ENCODE measurements around the gene CNGA4. TPM values are rescaled to one million over a fixed set of nuclear protein-coding genes. Genes with fewer than 3 reads are reported as not detected.
"Not testable (repeated sequence)": the region's sequence is repeated elsewhere in the genome, so short reads cannot be mapped to it uniquely, and the experiment has no call there.

Gene CNGA4
- polyA plus RNA-seq, 3 donors: 0.13 to 0.56 (median 0.18) TPM

DNA sequence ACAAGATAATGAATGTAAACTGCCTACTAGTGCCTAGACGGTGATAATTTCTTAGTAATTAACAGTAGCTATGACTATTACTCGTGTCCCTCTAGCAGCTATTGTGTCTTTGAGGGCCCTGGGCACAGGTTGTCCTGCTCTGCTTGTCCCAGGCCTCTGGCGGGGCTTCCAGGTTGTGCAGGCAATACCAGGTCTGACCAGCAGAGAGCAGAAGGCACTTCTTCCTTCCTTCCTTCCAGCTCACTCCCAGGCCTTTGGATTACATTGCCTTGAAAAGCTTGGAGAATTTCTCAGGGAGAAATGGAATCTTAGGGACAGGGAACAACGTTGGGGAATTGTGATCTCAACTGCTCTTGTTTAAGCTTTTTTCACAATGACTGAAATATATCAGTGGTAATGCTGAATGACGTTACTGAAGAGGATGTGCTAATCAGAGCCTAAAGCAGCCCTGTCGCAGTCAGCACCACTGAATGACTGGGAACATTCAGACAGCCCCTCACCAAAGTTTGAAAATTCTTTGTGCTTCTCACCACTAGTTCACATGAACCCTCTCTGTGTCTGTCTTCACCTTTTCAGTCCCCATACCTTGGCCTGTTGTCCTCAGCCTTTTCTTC lies 12.3 kb downstream of the CNGA4 start:
- 43 to 69% (median 52%) methylated on average over 6 of the region's 6 CpGs for WGBS, 3 donors
- H3K27ac ChIP-seq (ENCODE audit: low read depth, low read length): no peak overlapping the region

DNA sequence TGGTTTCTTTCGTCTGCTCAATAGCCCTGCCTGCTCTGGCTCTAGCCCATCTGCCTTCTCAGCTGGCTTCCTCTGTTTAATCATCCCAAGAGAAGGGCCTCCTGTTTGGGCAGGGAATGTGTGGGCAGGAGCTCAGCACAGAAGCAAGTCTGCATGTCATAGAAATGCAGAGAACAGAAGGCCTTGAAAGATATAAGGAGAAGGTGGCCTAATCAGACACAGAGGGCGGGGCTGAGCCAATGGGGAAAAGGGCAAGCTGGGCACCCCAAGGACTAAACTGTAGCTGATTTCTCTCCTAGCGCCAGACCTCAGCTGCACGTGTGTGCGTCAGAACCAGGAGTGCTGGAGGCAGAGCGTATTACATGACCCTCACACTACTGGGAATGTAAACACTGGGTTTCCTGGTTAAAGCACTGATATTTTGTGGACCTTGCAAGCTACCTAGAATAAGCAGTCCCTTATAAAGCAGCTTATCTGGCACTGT lies 13.1 kb downstream of the CNGA4 start:
- H3K27ac ChIP-seq (ENCODE audit: low read depth, low read length): no peak overlapping the region
- 42 to 85% (median 85%) methylated on average over 6 of the region's 6 CpGs for WGBS, 3 donors

DNA sequence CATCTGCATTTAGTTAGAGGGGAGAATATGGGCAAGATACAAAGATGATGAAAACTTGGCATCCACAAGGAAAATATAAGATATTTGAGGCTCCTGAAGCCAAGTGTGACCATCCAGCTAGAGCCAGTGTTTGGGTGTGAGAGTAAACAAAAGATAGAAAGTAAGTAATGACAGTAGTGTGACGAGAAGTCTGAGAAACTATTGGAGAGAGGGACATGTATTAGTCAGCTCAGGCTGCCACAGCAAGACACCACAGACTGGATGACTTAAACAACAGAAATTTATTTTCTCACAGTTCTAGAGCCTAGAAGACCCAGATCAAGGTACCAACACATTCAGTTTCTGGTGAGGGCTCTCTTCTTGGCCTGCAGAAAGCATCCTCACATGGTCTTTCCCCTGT lies 14.3 kb downstream of the CNGA4 start:
- 29 to 92% (median 91%) methylated on average over 1 of the region's 1 CpG for WGBS, 3 donors
- no peak overlapping the region for H3K27ac ChIP-seq (ENCODE audit: low read depth, low read length)

DNA sequence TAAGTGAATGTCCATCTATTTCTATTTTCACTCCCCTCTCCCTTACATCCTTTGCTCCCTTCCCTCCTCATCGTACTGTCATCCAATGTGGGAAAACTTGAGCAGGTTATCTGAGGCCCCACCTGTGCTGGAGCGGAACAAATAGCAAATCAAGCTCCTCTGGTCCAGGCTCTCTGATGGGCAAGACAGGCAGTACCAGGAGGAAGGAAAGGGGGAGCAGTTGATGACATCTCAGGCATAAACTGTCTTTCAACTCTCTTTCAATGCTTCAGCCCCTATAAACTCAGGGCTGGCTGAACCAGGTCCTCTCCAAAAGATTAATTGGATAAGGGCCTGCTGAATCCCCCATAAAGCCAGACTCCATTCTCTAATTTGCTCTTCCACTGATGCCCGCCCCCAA lies 19.3 kb downstream of the CNGA4 start:
- no peak overlapping the region for H3K27ac ChIP-seq (ENCODE audit: low read depth, low read length)
- WGBS, 3 donors: 70 to 84% (median 79%) methylated on average over 3 of the region's 3 CpGs

DNA sequence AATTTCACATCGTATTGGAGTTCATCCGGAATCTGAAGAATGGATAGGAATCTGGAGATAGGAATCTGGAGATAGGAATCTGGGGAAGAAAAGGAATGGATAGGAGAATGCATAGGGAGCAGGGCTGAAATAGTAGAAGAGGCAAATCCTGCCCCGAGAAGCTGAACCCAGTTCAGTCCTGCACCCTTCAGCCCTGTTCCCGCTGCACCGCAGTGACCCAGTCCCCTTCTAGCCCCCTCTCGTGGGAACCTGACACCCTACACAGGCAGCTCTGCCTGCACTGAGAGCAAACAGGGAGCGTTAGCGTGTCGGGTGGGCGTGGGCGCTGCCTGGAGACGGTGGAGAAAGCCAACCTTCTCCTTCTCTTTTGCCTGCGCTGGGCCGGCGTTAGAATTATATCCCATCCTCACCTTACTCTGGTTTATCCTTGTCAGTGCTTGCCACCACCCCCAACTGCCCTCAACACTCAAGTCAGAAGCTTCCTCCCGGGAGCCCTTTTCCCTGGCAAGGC lies 19.7 kb downstream of the CNGA4 start:
- 7 to 13% (median 9%) methylated on average over 16 of the region's 16 CpGs for WGBS, 3 donors
- H3K27ac ChIP-seq (ENCODE audit: low read depth, low read length): no peak overlapping the region

DNA sequence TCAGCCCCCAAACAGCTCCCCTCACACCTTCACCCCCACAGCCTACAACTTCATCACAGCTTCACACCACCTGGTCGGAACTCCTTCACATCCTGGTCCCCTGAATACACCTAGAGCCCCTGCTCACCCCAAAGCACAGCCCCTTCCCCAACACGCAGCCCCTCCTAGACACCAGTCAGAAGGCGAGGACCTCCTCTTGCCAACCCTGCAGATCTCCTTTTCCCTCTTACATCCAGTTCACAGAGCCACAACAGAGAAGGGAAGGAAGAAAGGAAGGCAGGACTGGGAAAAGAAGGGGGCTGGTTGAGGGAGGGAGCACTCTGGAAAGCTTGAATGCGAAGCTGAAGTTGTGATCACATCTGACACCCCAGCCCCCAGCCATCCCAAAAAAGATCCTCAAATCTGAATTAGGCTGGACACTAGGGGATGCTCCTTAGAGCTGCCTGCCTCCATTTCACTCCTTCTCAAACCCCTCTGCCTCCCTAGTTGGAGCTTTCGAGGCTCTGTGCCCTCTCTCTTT lies 21.4 kb downstream of the CNGA4 start:
- WGBS, 3 donors: 26 to 62% (median 52%) methylated on average over 5 of the region's 5 CpGs
- no peak overlapping the region for H3K27ac ChIP-seq (ENCODE audit: low read depth, low read length)

DNA sequence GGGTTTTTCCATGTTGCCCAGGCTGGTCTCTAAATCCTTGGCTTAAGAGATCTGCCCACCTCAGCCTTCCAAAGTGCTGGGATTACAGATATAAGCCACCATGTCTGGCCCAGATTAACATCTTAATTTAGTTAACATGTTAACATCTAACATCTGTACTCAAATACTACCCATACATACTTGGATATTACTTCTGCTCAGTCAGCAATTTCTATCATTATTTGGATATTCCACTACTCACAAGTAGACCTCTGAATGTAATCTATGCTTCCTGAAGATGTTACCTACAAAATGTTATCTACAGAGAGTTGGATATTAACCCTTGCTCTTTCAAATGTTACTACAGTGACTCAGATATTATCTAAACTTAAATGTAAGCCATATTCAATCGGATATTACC lies 24.8 kb downstream of the CNGA4 start:
- no peak overlapping the region for H3K27ac ChIP-seq (ENCODE audit: low read depth, low read length)
- WGBS, 3 donors: 95 to 97% (median 97%) methylated on average over 1 of the region's 1 CpG

DNA sequence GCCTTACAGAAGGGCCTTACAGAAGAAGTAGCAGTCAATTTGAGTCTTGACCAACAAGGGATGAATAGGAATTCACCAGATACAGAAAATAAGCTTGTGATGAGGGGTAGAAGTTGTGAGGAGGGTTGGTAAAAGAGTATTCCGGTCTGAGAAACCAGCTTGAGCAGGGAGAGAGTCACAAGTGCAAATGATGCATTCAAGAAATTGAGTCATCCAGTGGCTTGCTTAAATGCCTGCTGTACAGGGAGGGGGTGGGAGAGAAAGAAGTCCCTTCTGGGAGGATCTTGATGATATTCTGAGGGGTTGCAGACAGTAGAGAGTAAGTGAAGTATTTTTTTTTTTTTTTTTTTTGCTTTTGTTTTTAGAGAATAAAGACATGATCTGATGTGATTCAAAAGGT lies 29.9 kb downstream of the CNGA4 start:
- WGBS, 3 donors: 70 to 81% (median 75%) methylated on average over 1 of the region's 1 CpG
- no peak overlapping the region for H3K27ac ChIP-seq (ENCODE audit: low read depth, low read length)

DNA sequence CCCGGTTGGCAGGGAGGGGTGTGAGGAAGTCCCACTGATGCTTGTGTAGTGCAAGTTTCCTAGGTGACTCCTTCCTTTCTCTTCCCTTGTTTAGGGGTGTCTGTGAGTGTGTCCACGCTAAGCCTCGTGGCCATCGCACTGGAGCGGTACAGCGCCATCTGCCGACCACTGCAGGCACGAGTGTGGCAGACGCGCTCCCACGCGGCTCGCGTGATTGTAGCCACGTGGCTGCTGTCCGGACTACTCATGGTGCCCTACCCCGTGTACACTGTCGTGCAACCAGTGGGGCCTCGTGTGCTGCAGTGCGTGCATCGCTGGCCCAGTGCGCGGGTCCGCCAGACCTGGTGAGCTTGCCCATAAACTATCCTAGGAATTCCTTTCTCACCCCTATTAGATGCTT lies 31.1 kb downstream of the CNGA4 start:
- H3K27ac ChIP-seq (ENCODE audit: low read depth, low read length): no peak overlapping the region
- WGBS, 3 donors: 85 to 94% (median 85%) methylated on average over 24 of the region's 24 CpGs

DNA sequence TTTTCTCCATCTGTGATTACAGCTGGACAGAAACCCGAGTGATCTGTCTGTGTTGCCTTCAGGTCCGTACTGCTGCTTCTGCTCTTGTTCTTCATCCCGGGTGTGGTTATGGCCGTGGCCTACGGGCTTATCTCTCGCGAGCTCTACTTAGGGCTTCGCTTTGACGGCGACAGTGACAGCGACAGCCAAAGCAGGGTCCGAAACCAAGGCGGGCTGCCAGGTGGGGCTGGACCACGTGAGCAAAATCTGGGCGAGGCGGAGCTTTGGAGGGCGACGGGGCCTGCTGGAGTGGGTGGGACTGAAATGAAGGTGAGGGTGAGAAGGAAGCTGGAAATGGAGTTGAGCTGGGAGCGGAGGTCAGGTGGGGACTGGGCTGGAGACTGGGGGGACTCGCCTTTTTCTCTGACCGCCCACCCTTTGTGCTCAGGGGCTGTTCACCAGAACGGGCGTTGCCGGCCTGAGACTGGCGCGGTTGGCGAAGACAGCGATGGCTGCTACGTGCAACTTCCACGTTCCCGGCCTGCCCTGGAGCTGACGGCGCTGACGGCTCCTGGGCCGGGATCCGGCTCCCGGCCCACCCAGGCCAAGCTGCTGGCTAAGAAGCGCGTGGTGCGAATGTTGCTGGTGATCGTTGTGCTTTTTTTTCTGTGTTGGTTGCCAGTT lies 31.8 kb downstream of the CNGA4 start:
- H3K27ac ChIP-seq (ENCODE audit: low read depth, low read length): no peak overlapping the region
- 77 to 93% (median 77%) methylated on average over 41 of the region's 41 CpGs for WGBS, 3 donors

DNA sequence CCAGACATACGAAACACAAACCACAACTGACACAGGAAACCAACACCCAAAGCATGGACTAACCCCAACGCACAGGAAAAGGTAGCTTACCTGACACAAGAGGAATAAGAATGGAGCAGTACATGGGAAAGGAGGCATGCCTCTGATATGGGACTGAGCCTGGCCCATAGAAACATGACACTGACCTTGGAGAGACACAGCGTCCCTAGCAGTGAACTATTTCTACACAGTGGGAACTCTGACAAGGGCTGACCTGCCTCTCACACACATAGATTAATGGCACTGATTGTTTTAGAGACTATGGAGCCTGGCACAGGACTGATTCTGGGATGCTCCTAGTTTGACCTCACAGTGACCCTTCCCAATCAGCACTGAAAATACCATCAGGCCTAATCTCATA lies 32.7 kb downstream of the CNGA4 start:
- H3K27ac ChIP-seq (ENCODE audit: low read depth, low read length): no peak overlapping the region
- 48 to 58% (median 53%) methylated on average over 3 of the region's 3 CpGs for WGBS, 3 donors

DNA sequence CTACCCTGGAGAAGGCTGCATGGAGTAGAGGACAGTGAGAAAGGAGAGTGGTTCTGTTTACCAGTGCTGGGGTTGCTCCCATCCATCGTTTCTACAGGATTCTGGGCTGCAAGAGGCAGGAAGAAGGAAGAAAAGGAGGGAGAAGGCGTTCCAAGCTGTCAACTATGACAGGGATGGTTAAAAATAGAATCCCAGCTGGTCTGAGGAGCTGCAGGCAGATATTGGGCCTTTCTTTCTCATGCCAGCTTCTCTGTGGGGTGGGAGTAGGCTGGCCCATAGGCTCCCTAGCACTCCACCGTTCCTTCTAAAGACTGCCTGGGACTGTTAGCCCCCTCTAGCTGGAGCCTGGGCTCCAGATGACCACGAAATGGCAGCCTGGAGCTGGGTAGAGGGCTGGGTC lies 34.3 kb downstream of the CNGA4 start:
- no peak overlapping the region for H3K27ac ChIP-seq (ENCODE audit: low read depth, low read length)
- WGBS, 3 donors: 62 to 85% (median 66%) methylated on average over 4 of the region's 4 CpGs

DNA sequence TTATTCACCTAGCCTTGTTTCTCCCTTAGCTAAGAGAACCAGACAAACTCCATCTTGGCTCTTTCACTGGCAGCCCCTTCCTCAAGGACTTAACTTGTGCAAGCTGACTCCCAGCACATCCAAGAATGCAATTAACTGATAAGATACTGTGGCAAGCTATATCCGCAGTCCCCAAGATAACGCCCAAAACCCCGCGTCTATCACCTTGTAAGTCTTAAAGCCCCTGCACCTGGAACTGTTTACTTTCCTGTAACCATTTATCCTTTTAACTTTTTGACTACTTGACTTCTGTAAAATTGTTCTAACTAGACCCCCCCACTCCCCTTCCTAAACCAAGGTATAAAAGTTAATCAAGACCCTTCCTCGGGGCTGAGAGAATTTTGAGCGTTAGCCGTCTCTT lies 41.9 kb downstream of the CNGA4 start:
- not testable (repeated sequence) for H3K27ac ChIP-seq (ENCODE audit: low read depth, low read length)
- 43 to 59% (median 51%) methylated on average over 7 of the region's 7 CpGs for WGBS, 3 donors

DNA sequence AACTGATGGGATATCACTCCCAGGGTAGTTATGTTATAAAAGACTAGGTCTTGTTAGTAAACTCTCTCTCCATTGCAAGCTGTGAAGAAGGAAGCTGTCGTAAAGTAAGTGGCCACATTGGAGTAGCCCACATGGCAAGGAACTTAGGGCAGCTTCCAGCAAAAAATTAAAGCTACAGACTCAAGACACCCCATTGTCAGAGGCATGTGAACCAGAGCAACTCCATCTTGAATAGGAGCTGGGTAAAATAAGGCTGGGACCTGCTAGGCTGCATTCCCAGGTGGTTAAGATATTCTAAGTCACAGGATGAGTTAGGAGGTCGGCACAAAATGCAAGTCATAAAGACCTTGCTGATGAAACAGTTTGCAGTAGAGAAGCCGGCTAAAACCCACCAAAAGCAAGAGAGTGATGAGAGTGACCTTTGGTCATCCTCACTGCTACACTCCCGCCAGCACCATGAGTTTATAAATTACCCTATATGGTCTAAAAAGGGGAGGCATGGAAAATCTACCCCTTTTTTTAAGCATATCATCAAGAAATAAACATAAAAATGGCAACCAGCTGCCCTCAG lies 44.6 kb downstream of the CNGA4 start:
- 72 to 77% (median 75%) methylated on average over 4 of the region's 4 CpGs for WGBS, 3 donors
- no peak overlapping the region for H3K27ac ChIP-seq (ENCODE audit: low read depth, low read length)

DNA sequence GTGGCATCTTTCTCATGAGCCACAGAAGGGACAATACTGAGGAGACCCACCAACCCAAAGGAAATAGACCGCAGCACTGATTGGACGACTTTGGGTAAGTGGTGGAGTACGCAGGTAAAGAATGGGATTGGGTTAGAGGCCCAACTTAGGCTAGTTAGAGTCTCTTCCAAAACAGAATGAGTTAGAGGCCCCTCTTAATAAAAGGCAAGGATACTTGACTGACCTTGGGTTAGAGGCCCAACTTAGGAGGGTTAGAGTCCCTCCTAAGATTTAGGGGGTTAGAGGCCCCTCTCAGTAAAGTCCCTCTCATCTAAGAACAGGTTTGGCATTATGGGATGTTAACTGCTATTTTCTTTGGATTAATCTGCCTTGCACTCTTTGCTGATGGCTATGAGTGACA lies 45.4 kb downstream of the CNGA4 start:
- WGBS, 3 donors: 89 to 97% (median 94%) methylated on average over 3 of the region's 3 CpGs
- H3K27ac ChIP-seq (ENCODE audit: low read depth, low read length): no peak overlapping the region

DNA sequence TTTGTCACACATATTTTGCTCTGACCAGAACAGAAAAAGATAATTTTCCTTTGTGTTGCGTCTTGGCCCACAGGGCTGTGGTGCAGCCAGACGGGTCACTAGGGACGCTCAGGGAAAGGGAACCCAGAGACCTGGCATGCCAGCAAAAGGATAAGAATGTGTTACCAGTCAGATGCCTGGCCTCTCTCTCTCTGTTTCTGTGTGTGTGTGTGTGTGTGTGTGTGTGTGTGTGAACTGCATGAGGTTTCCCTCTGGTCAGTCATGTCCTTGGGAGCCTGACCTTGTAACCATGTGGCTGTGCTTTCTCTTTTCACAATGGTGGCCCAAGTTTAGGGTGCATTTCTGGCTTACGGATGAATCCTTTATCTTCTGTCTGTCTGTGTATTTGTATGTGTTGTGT lies 46.1 kb downstream of the CNGA4 start:
- WGBS, 3 donors: 47 to 86% (median 82%) methylated on average over 4 of the region's 4 CpGs
- H3K27ac ChIP-seq (ENCODE audit: low read depth, low read length): no peak overlapping the region
